CD4-positive, alpha-beta memory T cell (primary cell): Measurements from ENCODE around the gene ZNF143. TPM values are rescaled to one million over a fixed set of nuclear protein-coding genes. Genes with fewer than 3 reads are reported as not detected.

ENCODE experiments used
- CTCF ChIA-PET: fragments of 350-600 bp; sonication (Branson Sonifier 250); formaldehyde crosslinking; loops from one replicate; lab custom pipeline; 2021; ENCODE audit warnings: inconsistent platforms; ENCODE audit not compliant: partially characterized antibody; lab: Charles Lee
- POLR2A ChIA-PET: fragments of 350-600 bp; sonication (Branson Sonifier 250); formaldehyde crosslinking; loops from one replicate; lab custom pipeline; 2021; ENCODE audit not compliant: partially characterized antibody; lab: Charles Lee
- DNase-seq, 5 donors: peaks; one replicate each; pipeline versions ENCODE4 v3.0.0 to v3.0.0-alpha.2; 2020 to 2022; ENCODE audit warnings: mixed read lengths in 1 of 5
- H3K27ac ChIP-seq: one replicate; pipeline ENCODE4 v1.7.0; 2013; ENCODE audit warnings: low read depth, low read length
- H3K27me3 ChIP-seq: 2 replicates; pipeline ENCODE4 v1.7.0; 2013; ENCODE audit warnings: mild to moderate bottlenecking, low read length, moderate library complexity; ENCODE audit not compliant: insufficient read depth
- H3K36me3 ChIP-seq: 2 replicates; pipeline ENCODE4 v1.7.0; 2013; ENCODE audit warnings: mild to moderate bottlenecking, low read length, moderate library complexity; ENCODE audit not compliant: insufficient read depth
- H3K4me1 ChIP-seq: 2 replicates; pipeline ENCODE4 v1.7.0; 2013; ENCODE audit warnings: mild to moderate bottlenecking, low read length, moderate library complexity; ENCODE audit not compliant: insufficient read depth
- H3K4me3 ChIP-seq, 2 donors: one replicate each; pipeline ENCODE4 v1.7.0; 2013; ENCODE audit warnings: low read length in 2 of 2, mild to moderate bottlenecking in 1 of 2
- H3K9me3 ChIP-seq, 2 donors: one replicate each; pipeline ENCODE4 v1.7.0; 2013; ENCODE audit warnings: low read length in 2 of 2, control low read depth in 1 of 2; ENCODE audit not compliant: control insufficient read depth in 1 of 2
- H3K27ac Mint-ChIP-seq, 7 donors: one replicate each; pipeline ENCODE4 v1.8.0; 2020 to 2021; ENCODE audit warnings: mixed read lengths in 7 of 7, mild to moderate bottlenecking in 6 of 7, inconsistent platforms in 3 of 7, moderate library complexity in 3 of 7
- H3K27me3 Mint-ChIP-seq, 2 donors: one replicate each; pipeline ENCODE4 v1.8.0; 2020 to 2021; ENCODE audit warnings: mixed read lengths in 2 of 2
- H3K36me3 Mint-ChIP-seq, 2 donors: one replicate each; pipeline ENCODE4 v1.8.0; 2020 to 2021; ENCODE audit warnings: mixed read lengths in 2 of 2, inconsistent platforms in 1 of 2, mild to moderate bottlenecking in 1 of 2
- H3K4me1 Mint-ChIP-seq, 4 donors: one replicate each; pipeline ENCODE4 v1.8.0; 2020 to 2021; ENCODE audit warnings: mixed read lengths in 4 of 4, mild to moderate bottlenecking in 1 of 4
- H3K4me3 Mint-ChIP-seq, 8 donors: one replicate each; pipeline ENCODE4 v1.8.0; 2020 to 2021; ENCODE audit warnings: mixed read lengths in 8 of 8, mild to moderate bottlenecking in 7 of 8, moderate library complexity in 6 of 8, inconsistent platforms in 3 of 8
- H3K9me3 Mint-ChIP-seq, 8 donors: one replicate each; pipeline ENCODE4 v1.8.0; 2020 to 2021; ENCODE audit warnings: mixed read lengths in 8 of 8, mild to moderate bottlenecking in 5 of 8, inconsistent platforms in 3 of 8, moderate library complexity in 1 of 8
- intact Hi-C: fragments of 100-400 bp; cut with micrococcal nuclease; formaldehyde crosslinking; loops from one replicate; pipeline ENCODE4 v1.15.1; 2023
- polyA plus RNA-seq, 2 donors: library from polyadenylated mRNA; unstranded; fragments of 300-500 nt; fragmentation: Illumina TruSeq; gene quantifications; one replicate each; pipeline ENCODE4 v1.2.3, GENCODE V29; 2021
- total RNA-seq, 2 experiments: library from RNA; stranded (reverse); gene quantifications; one replicate each; pipeline ENCODE4 v1.2.3, GENCODE V29; 2021

Gene ZNF143
- total and polyA plus RNA-seq, 4 experiments from 2014 or later, result 41.7 to 54.6 (median 50.8) TPM

DNA sequence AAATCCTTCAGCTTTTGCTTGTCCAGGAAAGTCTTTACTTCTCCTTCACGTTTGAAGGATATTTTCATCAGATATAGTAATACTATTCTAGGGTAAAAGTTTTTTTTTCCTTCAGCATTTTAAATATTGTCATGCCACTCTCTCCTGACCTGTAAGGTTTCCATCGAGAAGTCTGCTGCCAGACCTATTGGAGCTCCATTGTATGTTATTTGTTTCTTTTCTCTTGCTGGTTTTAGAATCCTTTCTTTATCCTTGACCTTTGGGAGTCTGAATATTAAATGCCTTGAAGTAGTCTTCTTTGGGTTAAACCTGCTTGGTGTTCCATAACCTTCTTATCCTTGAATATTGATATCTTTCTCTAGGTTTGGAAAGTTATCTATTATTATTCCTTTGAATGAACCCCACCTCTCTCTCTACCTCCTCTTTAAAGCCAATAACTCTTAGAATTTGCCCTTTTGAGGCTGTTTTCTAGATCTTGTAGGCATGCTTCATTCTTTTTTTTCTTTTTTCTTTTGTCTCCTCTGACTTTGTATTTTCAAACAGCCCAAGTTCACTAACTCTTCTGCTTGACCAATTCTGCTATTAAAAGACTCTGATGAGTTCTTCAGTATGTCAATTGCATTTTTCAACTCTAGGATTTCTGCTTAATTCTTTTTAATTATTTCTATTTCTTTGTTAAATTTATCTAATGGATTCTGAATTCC lies 100.6 kb downstream of the ZNF143 start:
- CTCF ChIA-PET, result no interaction called here
- POLR2A ChIA-PET, result no interaction called here

DNA sequence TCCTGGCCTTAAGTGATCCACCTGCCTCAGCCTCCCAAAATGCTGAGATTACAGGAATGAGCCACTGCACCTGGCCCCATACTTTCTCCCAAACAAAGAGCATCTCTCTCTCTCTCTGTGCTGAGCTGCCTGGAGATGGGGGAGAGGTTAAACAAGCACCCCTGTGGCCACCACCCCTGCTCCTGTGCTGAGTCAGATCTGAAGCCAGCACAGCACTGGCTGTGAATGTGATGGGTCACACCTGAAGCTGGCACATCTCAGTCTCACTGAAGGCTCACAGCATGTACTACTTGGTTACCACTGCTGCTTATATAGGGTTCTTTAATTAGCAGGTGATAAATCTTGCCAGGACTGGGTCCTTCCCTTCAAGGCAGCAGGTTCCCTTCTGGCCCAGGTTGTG lies 101.9 kb downstream of the ZNF143 start:
- peaks cover 4 to 28% (median 18%) of the 10 kb centered on the region in 8 donors for H3K9me3 Mint-ChIP-seq
- Histone ChIP-seq H3K36me3 (no peaks in the 10 kb centered on the region), H3K4me1 (peaks cover 10% of the 10 kb centered on the region), H3K9me3 (no peaks in the 10 kb centered on the region), H3K4me3 (no peak overlapping the region), H3K27ac (no peak overlapping the region), H3K27me3 (no peaks in the 10 kb centered on the region)
- peaks cover 11 to 20% of the 10 kb centered on the region in 2 donors for H3K36me3 Mint-ChIP-seq
- no peak for DNase-seq
- POLR2A ChIA-PET, result no interaction called here
- peaks cover 6 to 12% (median 7%) of the 10 kb centered on the region in 4 donors for H3K4me1 Mint-ChIP-seq
- intact Hi-C loops, result no loop called here
- H3K4me3 Mint-ChIP-seq, result no peak overlapping the region
- CTCF ChIA-PET, result interaction anchor here (2.8 kb wide), 1 partner anchor 50 kb away, joined by 12 read pairs; no protein-coding TSS in a partner anchor
- no peak overlapping the region for H3K27ac Mint-ChIP-seq
- no peaks in the 10 kb centered on the region for H3K27me3 Mint-ChIP-seq

More for the DNA sequence above, 100.6 kb downstream of the ZNF143 start:
- Histone ChIP-seq H3K4me3 (no peak overlapping the region), H3K4me1 (peaks cover 9% of the 10 kb centered on the region), H3K27ac (no peak overlapping the region), H3K36me3 (no peaks in the 10 kb centered on the region), H3K9me3 (no peaks in the 10 kb centered on the region), H3K27me3 (no peaks in the 10 kb centered on the region)
- Mint-ChIP-seq H3K36me3 (peaks cover 20 to 29% of the 10 kb centered on the region in 2 donors), H3K27me3 (no peaks in the 10 kb centered on the region), H3K27ac (no peak overlapping the region), H3K9me3 (peaks cover 4 to 28% (median 18%) of the 10 kb centered on the region in 8 donors), H3K4me3 (no peak overlapping the region), H3K4me1 (peaks cover 6 to 9% (median 7%) of the 10 kb centered on the region in 4 donors)
- no peak for DNase-seq
- intact Hi-C loops, result no loop called here

DNA sequence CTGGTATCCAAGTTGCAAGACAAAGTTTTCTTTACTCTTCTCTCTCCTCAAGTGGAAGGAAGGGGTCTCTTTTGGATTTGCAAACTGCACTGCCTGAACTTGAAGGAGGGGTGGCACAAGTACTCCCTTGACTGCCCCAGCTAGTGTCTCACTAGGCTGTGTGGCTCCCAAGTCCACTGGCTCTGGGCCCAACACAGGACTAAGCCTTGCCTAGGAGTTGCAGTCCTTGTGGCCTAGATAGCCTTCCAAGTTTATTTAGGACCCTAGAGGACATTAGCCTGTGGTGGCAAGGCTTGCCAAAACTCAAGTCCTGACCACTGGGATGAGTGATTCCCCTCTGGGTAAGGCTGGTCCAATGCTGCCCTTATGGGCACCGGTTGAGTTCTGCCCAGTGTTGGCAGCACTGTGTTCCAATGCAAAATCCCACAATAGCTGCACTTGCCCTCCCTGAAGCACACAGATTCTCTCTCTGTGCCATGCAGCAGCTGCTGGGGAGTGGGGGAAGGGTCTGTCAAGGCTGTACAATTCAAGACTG lies 102.5 kb downstream of the ZNF143 start:
- Mint-ChIP-seq H3K9me3 (peaks cover 4 to 28% (median 18%) of the 10 kb centered on the region in 8 donors), H3K4me3 (no peak overlapping the region), H3K4me1 (peaks cover 6 to 17% (median 8%) of the 10 kb centered on the region in 4 donors), H3K27ac (no peak overlapping the region), H3K36me3 (peaks cover 11 to 20% of the 10 kb centered on the region in 2 donors), H3K27me3 (no peaks in the 10 kb centered on the region)
- CTCF ChIA-PET, result interaction anchor here (1.1 to 2.8 kb wide), 2 partner anchors 38 to 50 kb away, joined by 4 to 12 read pairs; no protein-coding TSS in a partner anchor
- peaks cover 11% of the 10 kb centered on the region for H3K4me1 ChIP-seq
- H3K9me3 ChIP-seq, result no peaks in the 10 kb centered on the region
- H3K4me3 ChIP-seq, result no peak overlapping the region
- H3K27me3 ChIP-seq, result no peaks in the 10 kb centered on the region
- H3K36me3 ChIP-seq, result no peaks in the 10 kb centered on the region
- H3K27ac ChIP-seq, result no peak overlapping the region
- POLR2A ChIA-PET, result no interaction called here
- intact Hi-C loops, result no loop called here
- no peak for DNase-seq

DNA sequence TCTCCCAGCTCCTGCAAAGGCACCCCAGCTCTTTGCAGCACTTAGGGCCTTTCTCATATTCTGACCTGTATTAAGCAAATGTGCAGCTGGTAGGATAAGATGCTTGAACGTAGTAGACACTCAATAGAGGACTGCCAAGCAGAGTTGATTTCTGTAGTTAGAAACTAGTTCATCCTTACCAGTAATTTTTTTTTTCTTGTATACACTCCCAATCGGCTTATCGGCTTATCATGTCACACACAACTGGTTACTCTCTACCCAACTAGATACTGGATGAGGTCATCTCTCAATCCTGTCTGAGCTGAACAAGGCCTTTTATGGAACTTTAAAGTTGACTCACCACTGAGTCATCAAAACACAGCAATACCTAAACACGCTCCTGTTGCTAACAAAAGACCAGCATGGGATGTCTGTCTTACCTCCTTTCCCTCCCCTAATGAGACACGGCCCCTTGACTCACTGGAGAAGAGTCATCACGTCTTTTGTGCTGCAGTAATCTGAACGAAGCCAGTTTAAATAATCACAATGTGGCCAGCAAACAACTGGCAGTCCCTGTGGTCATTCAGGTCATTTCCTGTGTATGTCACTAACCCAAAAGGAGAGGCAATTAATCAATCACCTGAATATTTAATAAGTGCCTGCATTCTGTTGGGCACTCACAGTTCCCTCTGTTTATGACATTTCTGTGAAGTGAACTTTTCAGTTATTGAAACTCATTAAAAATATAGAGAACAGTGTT lies 105.2 kb downstream of the ZNF143 start:
- Histone ChIP-seq H3K36me3 (no peaks in the 10 kb centered on the region), H3K27ac (no peak overlapping the region), H3K4me3 (no peak overlapping the region), H3K9me3 (no peaks in the 10 kb centered on the region), H3K4me1 (peaks cover 25% of the 10 kb centered on the region), H3K27me3 (no peaks in the 10 kb centered on the region)
- H3K9me3 Mint-ChIP-seq, result peaks cover 0 to 15% (median 10%) of the 10 kb centered on the region in 8 donors
- peak overlapping the region in 3 of 8 donors; percentile 3 to 59 (median 18) for H3K4me3 Mint-ChIP-seq
- peak overlapping the region; percentile 5 to 87 (median 78) for H3K27ac Mint-ChIP-seq
- H3K36me3 Mint-ChIP-seq, result peaks cover 6 to 13% of the 10 kb centered on the region in 2 donors
- peak; percentile 34 to 85 (median 42) for DNase-seq
- H3K4me1 Mint-ChIP-seq, result peaks cover 17 to 34% (median 21%) of the 10 kb centered on the region in 4 donors
- no peaks in the 10 kb centered on the region for H3K27me3 Mint-ChIP-seq
- ChIA-PET POLR2A (interaction anchor here (0.9 to 2.5 kb wide), 4 partner anchors 10 to 105 kb away, joined by 3 to 15 read pairs (median 5); partner anchors contain the start of gene ZNF143), CTCF (interaction anchor here (0.9 to 1.5 kb wide), 3 partner anchors 31 to 742 kb away, joined by 3 to 10 read pairs (median 6); no protein-coding TSS in a partner anchor)
- intact Hi-C loops, result loop anchor here (1.0 kb wide), 1 partner anchor 11 kb away; no protein-coding TSS in a partner anchor

DNA sequence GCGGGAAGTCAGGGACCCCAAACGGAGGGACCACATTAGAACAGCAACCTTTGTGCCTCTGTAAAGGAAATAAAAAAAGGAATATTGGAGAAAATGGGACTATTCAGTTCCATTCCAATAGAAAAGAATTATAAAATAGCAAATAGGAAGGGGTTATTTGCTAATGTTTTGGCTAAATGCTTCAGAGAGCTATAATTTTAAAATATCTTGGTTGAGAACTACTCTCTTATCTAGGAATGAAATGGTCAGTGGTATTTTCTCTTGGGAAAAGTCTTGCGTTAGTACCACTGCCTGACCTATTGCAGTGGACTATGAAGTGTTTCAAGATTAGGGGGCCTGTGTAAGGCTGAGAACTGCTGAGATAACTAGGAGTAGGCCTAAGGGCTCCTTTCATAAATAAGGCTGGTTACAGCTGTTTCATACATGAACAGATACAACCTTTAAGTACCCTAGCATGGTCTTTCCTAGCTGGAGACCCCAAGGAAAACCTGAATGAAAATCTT lies 105.8 kb downstream of the ZNF143 start:
- CTCF ChIA-PET, result interaction anchor here (0.9 to 1.5 kb wide), 4 partner anchors 9 to 741 kb away, joined by 3 to 10 read pairs (median 4); no protein-coding TSS in a partner anchor
- Mint-ChIP-seq H3K27me3 (no peaks in the 10 kb centered on the region), H3K4me3 (peak overlapping the region in 1 of 8 donors; percentile 51), H3K27ac (peak overlapping the region in 3 of 7 donors; percentile 63 to 86 (median 83)), H3K9me3 (peaks cover 0 to 9% (median 4%) of the 10 kb centered on the region in 8 donors), H3K36me3 (peaks cover 2 to 7% of the 10 kb centered on the region in 2 donors), H3K4me1 (peaks cover 17 to 37% (median 22%) of the 10 kb centered on the region in 4 donors)
- no peak overlapping the region for H3K27ac ChIP-seq
- no peak for DNase-seq
- intact Hi-C loops, result loop anchor here (1.0 kb wide), 1 partner anchor 11 kb away; no protein-coding TSS in a partner anchor
- H3K36me3 ChIP-seq, result no peaks in the 10 kb centered on the region
- no peaks in the 10 kb centered on the region for H3K9me3 ChIP-seq
- no peak overlapping the region for H3K4me3 ChIP-seq
- H3K4me1 ChIP-seq, result peaks cover 25% of the 10 kb centered on the region
- POLR2A ChIA-PET, result interaction anchor here (0.9 to 2.5 kb wide), 4 partner anchors 10 to 106 kb away, joined by 3 to 15 read pairs (median 5); partner anchors contain the start of gene ZNF143
- no peaks in the 10 kb centered on the region for H3K27me3 ChIP-seq

DNA sequence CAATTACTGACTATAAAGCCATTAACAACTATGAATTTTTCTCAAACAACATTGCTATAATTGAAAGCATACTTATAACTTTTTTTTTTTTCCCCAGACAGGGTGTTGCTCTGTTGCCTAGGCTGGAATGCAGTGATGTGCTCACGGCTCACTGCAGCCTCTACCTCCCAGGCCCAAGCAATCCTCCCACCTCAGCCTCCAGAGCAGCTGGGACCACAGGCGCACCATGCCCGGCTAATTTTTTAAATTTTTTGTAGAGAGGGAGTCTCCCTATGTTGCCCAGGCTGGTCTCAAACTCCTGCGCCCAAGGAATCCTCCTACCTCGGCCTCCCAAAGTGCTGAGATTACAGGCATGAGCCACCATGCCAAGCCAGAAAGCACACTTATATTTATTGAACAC lies 106.6 kb downstream of the ZNF143 start:
- no peak overlapping the region for H3K4me3 Mint-ChIP-seq
- POLR2A ChIA-PET, result interaction anchor here (0.9 to 2.5 kb wide), 3 partner anchors 9 to 107 kb away, joined by 3 to 15 read pairs (median 3); partner anchors contain the start of gene ZNF143

More for the DNA sequence above, 106.6 kb downstream of the ZNF143 start:
- Mint-ChIP-seq H3K9me3 (peaks cover 0 to under 1% (median 0%) of the 10 kb centered on the region in 8 donors), H3K36me3 (peaks cover under 1 to 2% of the 10 kb centered on the region in 2 donors), H3K27ac (no peak overlapping the region), H3K27me3 (no peaks in the 10 kb centered on the region), H3K4me1 (peaks cover 17 to 39% (median 23%) of the 10 kb centered on the region in 4 donors)
- Histone ChIP-seq H3K4me3 (no peak overlapping the region), H3K4me1 (peaks cover 27% of the 10 kb centered on the region), H3K36me3 (no peaks in the 10 kb centered on the region), H3K9me3 (no peaks in the 10 kb centered on the region), H3K27me3 (no peaks in the 10 kb centered on the region), H3K27ac (no peak overlapping the region)
- intact Hi-C loops, result no loop called here
- CTCF ChIA-PET, result interaction anchor here (0.9 to 1.5 kb wide), 3 partner anchors 8 to 740 kb away, joined by 3 to 10 read pairs (median 3); no protein-coding TSS in a partner anchor
- DNase-seq, result no peak
